ENCODE results near the gene RIMBP2.

DNA sequence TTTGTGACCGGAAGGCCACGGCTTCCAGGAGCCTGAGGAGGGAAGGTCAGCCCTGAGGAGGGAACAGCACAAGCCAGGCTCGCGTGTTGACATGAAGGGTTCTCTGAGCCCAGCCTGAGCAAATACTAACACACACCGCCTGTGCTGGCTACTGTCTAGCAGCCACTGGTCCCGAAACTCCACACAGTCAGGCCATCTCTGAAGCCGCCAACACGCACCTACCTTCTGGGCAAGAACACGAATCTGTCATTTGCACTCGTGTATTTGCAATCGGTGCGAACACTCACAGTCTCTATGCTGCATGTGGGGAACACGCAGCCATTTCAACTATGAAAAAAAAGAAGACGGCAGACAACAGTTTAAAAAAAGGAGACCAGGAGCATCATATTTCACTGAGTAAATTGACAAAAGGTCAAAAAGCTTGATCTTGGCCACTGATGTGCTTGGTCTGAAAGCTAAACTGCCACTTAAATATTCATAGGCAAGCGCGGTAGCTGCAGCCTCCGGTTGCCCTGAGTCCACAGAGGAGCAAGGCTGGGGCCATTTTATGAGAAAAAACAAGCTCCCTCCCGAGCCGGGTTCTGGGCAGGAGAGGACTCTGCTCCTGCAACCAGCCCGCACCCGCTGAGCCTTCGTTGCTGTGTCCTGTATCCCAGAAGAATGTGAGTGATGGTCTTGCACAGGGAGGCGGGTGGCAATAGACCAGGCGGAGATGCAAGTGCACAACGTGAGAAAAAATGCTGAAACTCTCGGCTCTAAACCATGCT lies 57.8 kb downstream of the RIMBP2 start:
- TF ChIP-seq, protein P1, sequence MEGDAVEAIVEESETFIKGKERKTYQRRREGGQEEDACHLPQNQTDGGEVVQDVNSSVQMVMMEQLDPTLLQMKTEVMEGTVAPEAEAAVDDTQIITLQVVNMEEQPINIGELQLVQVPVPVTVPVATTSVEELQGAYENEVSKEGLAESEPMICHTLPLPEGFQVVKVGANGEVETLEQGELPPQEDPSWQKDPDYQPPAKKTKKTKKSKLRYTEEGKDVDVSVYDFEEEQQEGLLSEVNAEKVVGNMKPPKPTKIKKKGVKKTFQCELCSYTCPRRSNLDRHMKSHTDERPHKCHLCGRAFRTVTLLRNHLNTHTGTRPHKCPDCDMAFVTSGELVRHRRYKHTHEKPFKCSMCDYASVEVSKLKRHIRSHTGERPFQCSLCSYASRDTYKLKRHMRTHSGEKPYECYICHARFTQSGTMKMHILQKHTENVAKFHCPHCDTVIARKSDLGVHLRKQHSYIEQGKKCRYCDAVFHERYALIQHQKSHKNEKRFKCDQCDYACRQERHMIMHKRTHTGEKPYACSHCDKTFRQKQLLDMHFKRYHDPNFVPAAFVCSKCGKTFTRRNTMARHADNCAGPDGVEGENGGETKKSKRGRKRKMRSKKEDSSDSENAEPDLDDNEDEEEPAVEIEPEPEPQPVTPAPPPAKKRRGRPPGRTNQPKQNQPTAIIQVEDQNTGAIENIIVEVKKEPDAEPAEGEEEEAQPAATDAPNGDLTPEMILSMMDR (IDR thresholded peaks at IDR 0.05; ENCODE audit: borderline replicate concordance, extremely low read depth, low read length, poor library complexity, severe bottlenecking): no peak
- no peak for TF ChIP-seq EZH2 (IDR thresholded peaks at IDR 0.05; ENCODE audit: borderline replicate concordance, low read depth, low read length, severe bottlenecking)
